ENCODE measurements around the gene TSHZ3. TPM values are rescaled to one million over a fixed set of nuclear protein-coding genes. Genes with fewer than 3 reads are reported as not detected.

TSHZ3 gene
- total RNA-seq, 4 donors from 2014 or later: 2.1 to 3.2 (median 2.7) TPM

- no peak for TF ChIP-seq POLR2A (IDR thresholded peaks at IDR 0.05)
- TF ChIP-seq CTCF (IDR thresholded peaks at IDR 0.05): no peak
- no peak for TF ChIP-seq EP300 (IDR thresholded peaks at IDR 0.05)
- no peak for TF ChIP-seq POLR2AphosphoS5 (IDR thresholded peaks at IDR 0.05)
- Histone ChIP-seq H3K27ac (no peak overlapping the region), H3K36me3 (no peaks in the 10 kb centered on the region), H3K4me1 (peaks cover 9% of the 10 kb centered on the region), H3K4me3 (no peak overlapping the region), H3K9me3 (no peaks in the 10 kb centered on the region), H3K27me3 (no peaks in the 10 kb centered on the region)
- 63% methylated on average over 12 of the region's 12 CpGs for WGBS
- DNase-seq (ENCODE audit: low spot score in 2 of 2): no peak
Observed at GRCh38 chr19:31330761-31331160, 18.5 kb downstream of the TSHZ3 start.

- H3K4me3 ChIP-seq: no peak overlapping the region
- H3K9me3 ChIP-seq: no peaks in the 10 kb centered on the region
Observed at GRCh38 chr19:31330237-31330636, 19.0 kb downstream of the TSHZ3 start.

GRCh38 chr19:31329819-31330218 is 19.4 kb downstream of the TSHZ3 start:
- H3K9me3 ChIP-seq: no peaks in the 10 kb centered on the region
- TF ChIP-seq CTCF (IDR thresholded peaks at IDR 0.05) (no peak), EP300 (IDR thresholded peaks at IDR 0.05) (no peak), POLR2A (IDR thresholded peaks at IDR 0.05) (no peak), POLR2AphosphoS5 (IDR thresholded peaks at IDR 0.05) (no peak)
- WGBS: 70% methylated on average over 4 of the region's 4 CpGs
- H3K27me3 ChIP-seq: no peaks in the 10 kb centered on the region
- H3K36me3 ChIP-seq: no peaks in the 10 kb centered on the region
- H3K4me3 ChIP-seq: no peak overlapping the region
- no peak overlapping the region for H3K27ac ChIP-seq
- H3K4me1 ChIP-seq: peaks cover 9% of the 10 kb centered on the region
- DNase-seq (ENCODE audit: low spot score in 2 of 2): no peak

More at GRCh38 chr19:31330237-31330636, 19.0 kb downstream of the TSHZ3 start:
- TF ChIP-seq EP300 (IDR thresholded peaks at IDR 0.05) (no peak), CTCF (IDR thresholded peaks at IDR 0.05) (no peak), POLR2A (IDR thresholded peaks at IDR 0.05) (no peak), POLR2AphosphoS5 (IDR thresholded peaks at IDR 0.05) (no peak)
- Histone ChIP-seq H3K4me1 (peaks cover 9% of the 10 kb centered on the region), H3K27me3 (no peaks in the 10 kb centered on the region), H3K36me3 (no peaks in the 10 kb centered on the region), H3K27ac (no peak overlapping the region)
- DNase-seq (ENCODE audit: low spot score in 2 of 2): no peak
- WGBS: 100% methylated on average over 4 of the region's 10 CpGs

- Histone ChIP-seq H3K27ac (no peak overlapping the region), H3K4me1 (peaks cover 9% of the 10 kb centered on the region), H3K4me3 (no peak overlapping the region), H3K9me3 (no peaks in the 10 kb centered on the region), H3K27me3 (no peaks in the 10 kb centered on the region), H3K36me3 (no peaks in the 10 kb centered on the region)
- no peak for DNase-seq (ENCODE audit: low spot score in 2 of 2)
- WGBS: 100% methylated on average over 4 of the region's 4 CpGs
- no peak for TF ChIP-seq POLR2AphosphoS5 (IDR thresholded peaks at IDR 0.05)
- no peak for TF ChIP-seq POLR2A (IDR thresholded peaks at IDR 0.05)
- TF ChIP-seq EP300 (IDR thresholded peaks at IDR 0.05): no peak
- TF ChIP-seq CTCF (IDR thresholded peaks at IDR 0.05): no peak
Observed at GRCh38 chr19:31328238-31328637, 21.0 kb downstream of the TSHZ3 start.

- Histone ChIP-seq H3K4me1 (peaks cover 9% of the 10 kb centered on the region), H3K36me3 (no peaks in the 10 kb centered on the region), H3K9me3 (no peaks in the 10 kb centered on the region), H3K27me3 (no peaks in the 10 kb centered on the region), H3K4me3 (no peak overlapping the region), H3K27ac (no peak overlapping the region)
- no peak for DNase-seq (ENCODE audit: low spot score in 2 of 2)
- TF ChIP-seq POLR2AphosphoS5 (IDR thresholded peaks at IDR 0.05): no peak
- TF ChIP-seq POLR2A (IDR thresholded peaks at IDR 0.05): no peak
- no peak for TF ChIP-seq EP300 (IDR thresholded peaks at IDR 0.05)
- TF ChIP-seq CTCF (IDR thresholded peaks at IDR 0.05): no peak
- 79% methylated on average over 10 of the region's 14 CpGs for WGBS
Observed at GRCh38 chr19:31326329-31327028, 22.8 kb downstream of the TSHZ3 start.

All from suprapubic skin (tissue), 4 donors.